ELR (cell line): ENCODE measurements around the gene PSMD11.

Source experiments
- DNase-seq: peaks from one replicate; pipeline ENCODE4 v3.0.0-alpha.2; 2015; ENCODE audit warnings: low read depth

Gene PSMD11

DNA sequence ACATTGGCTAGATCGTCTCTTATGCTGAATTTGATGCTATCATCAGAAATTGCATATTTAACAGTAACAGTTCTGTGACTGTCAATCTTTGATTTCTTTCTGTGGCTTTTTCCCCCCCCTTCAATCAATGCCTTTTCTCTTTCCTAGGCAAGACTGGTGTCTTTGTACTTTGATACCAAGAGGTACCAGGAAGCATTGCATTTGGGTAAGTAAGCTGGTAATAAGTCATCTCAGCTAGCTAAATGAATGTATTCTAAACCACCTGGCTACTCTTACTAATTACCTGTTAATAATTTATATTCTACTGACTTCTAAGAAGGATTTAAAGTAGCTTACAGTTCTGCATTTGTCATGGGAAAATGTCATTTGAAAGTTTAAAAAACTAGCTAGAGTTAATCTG, 20.1 kb downstream of the PSMD11 start:
- no peak for DNase-seq

DNA sequence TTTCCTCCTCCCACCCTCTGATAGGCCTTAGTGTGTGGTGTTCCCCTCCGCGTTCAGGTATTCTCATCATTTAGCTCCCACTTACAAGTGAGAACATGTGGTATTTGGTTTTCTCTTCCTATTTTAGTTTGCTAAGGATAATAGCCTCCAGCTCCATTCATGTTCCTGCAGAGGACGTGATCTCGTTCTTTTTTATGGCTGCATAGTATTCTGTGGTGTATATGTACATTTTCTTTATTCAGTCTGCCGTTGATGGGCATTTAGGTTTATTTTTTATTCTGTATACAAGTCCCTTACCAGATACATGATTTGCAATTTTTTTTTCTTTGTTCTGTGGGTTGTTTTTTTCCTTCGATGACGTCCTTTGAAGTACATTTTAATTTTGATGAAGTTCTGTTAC, 23.6 kb downstream of the PSMD11 start:
- no peak for DNase-seq

DNA sequence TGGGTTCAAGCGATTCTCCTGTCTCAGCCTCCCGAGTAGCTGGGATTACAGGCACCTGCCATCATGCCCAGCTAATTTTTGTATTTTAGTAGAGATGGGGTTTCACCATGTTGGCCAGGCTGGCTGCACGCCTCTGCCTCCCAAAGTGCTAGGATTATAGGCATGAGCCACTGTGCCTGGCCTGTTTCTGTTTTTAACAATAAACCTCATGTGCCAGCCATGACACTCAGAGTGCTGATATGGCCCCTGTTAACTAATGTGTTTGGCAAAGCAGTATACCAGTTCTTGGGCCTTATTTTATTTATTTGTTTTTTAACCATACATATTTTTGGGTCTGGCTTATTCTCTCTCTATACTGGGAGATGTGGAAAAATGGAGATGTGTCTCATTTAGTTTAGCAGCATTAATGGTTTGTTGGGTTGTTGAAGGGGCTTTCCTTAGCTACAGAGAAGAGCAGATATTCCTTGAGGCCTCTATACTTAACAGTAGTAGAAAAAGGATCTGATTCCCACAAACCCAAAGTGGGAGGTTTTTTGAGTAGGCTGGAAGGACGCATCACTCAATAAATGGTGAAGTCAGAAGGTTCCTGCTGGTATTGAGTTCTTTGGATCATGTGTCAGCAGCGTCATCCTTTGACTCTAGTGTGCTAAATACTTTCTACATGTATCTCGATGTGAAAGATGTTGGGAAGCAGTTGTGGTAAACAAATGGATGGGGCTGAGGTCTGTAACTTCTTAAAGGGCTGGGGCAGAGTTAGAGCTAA, 26.3 kb downstream of the PSMD11 start:
- no peak for DNase-seq

DNA sequence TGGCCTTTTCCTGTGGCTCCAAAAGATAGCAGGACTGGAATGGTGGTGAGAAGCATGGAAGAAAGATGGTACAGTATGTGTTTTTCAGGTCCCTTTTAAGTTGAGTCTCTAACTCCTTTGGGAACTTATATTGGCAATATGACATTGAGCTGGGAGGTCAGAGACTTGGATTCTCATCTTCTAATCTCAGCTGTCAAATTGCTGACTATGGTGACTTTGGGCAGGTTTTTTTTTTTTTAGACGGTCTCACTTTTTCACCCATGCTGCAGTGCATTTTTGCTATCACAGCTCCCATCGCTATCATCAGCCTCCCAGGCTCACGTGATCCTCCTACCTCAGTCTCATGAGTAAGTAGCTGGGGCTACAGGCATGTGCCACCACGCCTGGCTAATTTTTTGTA, 27.3 kb downstream of the PSMD11 start:
- DNase-seq, result no peak

DNA sequence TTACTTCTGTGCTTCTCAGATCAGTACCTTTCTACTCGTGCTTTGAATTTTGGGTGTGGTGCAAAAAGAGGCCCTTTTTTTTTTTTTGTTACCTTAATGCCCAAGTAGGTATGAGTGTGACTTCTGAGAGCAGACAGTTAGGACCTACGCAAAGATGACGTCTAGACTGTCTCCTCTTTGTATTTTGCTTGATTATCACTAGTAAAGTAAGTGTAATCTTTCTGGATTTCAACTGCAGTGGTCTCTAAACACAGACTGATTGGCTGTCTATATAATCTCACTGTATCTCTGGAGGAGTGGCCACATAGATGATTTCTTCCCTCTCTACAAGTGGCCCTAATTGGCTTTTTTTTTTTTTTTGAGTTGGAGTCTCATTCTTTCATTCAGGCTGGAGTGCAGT, 30.9 kb downstream of the PSMD11 start:
- no peak for DNase-seq

DNA sequence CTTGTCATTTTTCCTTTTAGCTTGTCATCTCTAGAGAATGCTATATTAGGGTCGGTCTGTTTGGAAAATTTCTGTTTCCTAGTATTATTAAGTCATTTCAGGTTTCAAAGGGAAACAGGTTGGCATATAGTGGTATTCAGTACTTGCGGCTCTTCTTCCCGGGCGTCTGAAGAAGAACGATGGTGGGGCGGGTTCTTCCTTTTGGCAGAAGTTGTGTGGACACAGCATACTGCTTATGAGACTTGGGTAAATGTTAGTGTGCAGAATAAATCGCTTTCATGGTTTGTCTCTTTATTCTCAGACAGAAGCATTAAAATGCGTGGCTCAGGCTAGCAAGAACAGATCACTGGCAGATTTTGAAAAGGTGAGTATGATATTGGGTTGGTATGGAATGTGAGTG, 32.9 kb downstream of the PSMD11 start:
- DNase-seq, result no peak

DNA sequence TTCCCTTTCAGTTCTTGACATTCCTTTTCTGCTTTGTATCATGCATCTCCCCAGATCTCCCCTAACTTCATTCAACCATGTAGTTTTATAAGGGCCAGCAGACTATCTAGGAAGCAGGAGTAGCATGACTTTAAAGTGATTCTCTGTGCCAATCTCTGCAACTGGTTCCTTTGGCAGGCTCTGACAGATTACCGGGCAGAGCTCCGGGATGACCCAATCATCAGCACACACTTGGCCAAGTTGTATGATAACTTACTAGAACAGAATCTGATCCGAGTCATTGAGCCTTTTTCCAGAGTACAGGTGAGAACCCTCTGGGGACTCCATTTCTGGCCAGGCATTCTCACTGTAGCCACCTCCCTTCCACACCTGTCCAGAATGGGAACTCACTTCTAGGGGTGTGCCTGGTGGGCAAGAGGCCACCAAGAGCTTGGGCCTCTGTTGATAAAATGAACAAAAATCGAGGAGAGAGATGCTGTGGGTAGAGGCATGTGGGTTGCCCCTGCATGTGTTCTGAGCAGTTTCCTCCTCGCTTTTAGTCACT, 34.8 kb downstream of the PSMD11 start:
- no peak for DNase-seq

DNA sequence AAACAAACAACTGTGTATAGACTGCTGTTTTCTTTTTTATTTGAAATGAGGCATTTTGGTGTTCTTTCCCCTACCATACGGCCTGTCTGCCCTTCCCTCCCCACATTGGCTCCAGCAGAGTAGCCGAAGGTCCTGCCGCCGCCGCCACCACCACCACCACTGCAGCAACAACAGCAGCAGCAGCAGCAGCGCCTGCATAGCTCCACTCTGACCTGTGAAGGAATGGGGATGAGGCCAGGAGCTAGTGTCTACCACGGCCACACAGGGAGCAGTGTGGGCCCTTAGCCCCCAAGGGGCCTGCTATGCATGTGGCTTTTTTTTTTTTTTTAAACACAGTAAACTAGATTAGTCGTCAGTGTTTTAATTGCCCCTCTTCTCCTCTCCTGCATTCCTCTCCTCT, 36.9 kb downstream of the PSMD11 start:
- DNase-seq, result no peak

DNA sequence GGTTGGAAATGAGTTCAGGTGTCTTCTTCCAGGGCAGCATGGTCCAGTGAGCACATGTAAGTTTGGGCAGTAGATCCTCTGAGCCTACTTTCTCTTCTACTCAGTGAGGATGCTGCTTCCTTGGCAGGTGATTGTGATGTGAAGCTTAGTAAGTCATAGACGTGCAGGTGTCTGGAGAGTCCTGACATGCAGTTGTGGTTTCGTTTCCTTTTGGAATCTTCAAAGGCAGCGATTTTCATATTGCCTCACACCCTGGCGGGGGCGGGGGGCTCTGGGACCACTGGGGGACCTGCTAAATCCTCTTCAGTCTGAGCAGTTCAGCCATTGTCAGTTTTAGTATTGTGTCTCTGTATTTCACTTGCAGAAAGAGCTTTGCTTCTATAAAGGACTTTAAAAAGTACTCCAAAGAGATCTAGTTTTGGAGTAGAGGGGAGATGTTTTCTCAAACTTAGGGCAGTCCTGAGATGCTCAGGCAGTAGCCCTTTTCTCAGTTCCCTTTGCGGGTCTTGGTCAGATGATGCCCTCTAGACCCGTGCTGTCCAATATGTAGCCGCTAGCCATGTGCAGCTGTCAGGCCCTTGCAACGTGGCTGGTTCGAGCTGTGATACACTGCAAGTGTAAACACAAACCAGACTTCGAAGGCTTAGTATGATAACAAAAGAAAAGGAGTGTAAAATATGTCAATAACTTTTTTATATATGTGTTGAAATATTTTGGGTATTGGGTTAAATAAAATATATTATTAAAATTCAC, 38.4 kb downstream of the PSMD11 start:
- DNase-seq, result no peak

DNA sequence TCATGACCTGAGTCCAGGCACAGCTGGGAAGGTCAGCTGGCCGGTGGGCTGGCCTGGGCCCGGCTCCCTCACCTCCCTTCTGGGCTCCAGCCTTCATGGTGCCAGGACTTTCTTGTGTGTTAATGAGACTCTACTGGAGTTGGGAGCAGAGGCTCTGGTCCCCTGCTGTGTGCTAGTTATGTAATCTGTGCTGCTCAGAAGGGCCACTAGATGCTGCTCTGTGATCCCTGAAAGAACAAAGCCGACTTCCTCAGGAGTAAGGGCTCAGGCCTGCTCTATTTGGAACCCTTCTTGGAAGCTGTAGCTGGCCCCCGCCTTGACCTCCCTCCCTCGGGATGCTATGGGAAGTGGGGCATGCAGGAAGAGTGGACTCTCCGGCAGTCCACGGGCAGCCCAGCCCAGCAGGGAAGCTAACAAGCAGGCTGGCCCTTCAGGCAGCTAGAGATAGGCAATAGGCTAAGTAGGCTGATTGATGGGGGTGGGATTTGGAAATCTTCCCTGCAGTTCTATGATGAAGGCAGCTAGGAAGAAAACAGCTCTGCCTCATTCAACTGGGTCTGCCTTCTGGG, 39.2 kb downstream of the PSMD11 start:
- peak; percentile 70 for DNase-seq

DNA sequence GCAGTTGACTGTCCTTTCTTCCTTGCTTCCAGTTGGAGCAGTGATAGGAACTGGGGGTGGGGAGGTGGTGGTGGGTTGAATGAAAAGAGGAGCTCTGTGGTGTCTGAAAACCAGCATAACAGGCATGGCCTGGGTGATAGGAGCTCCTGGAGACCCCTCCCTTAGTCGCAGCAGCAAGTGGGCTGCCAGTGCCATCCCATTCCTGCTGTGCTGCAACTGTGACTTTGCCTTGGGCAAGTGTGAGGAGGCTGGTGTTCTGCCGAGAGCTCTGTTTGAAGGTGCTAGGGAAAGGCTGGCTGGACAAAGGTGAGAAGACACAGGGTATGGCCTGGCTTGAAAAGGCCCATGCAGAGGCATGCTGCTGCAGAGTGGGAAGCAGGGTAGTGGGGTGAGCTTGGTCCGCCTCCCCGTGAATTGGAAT, 39.7 kb downstream of the PSMD11 start:
- no peak for DNase-seq

DNA sequence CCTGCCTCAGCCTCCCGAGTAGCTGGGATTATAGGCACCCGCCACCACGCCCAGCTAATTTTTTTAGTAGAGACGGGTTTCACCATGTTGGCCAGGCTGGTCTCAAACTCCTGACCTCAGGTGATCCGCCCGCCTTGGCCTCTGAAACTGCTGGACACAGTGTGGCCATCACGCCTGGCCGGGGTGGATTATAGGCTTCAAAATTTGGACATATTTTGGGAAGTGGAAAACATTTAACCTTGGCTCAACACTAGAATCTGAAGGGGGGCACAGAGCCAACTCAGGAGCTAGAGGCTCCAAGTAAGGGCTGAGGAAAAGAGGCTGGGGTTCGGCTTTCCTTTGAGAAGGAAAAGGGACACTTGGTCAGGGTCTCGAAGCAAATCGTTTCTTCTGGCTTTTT, 40.3 kb downstream of the PSMD11 start:
- no peak for DNase-seq

DNA sequence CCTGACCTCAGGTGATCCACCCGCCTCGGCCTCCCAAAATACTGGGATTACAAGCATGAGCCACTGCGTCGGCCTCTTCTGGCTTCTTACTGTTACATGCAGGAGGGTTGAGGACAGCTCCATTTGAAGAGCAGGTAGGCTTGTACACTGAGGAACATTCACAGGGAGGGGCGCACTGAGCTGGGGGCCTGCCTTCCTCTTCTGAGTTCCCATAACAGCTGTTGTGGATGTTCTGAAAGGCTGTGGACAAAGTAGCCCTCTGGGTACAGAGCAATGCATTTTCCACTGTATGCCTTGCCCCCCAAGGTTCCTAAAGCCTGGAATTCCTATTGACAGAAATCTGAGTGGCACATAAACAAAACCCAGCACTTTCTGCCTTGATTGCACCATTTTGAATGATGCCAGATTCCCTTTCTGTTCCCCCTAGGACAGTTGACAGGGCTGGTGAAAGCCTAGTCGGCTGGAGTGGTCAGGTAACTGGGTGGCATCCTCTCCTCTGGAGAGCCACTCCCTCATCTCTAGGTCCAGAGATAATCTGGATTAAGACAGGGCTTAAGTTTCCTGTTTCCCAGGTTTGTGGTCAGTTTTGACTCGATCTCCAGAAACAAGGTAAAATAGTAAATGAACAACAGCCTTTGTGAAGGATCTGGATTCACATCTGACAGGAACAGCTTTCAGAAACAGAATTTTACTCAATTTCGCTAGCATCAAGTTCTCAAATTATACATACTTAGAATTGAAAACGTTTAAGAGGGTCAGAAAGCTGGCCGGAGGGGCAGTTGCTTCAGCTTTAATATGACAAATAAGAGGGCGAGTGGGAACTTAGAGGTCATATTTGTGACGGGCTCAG, 41.2 kb downstream of the PSMD11 start:
- DNase-seq, result no peak

DNA sequence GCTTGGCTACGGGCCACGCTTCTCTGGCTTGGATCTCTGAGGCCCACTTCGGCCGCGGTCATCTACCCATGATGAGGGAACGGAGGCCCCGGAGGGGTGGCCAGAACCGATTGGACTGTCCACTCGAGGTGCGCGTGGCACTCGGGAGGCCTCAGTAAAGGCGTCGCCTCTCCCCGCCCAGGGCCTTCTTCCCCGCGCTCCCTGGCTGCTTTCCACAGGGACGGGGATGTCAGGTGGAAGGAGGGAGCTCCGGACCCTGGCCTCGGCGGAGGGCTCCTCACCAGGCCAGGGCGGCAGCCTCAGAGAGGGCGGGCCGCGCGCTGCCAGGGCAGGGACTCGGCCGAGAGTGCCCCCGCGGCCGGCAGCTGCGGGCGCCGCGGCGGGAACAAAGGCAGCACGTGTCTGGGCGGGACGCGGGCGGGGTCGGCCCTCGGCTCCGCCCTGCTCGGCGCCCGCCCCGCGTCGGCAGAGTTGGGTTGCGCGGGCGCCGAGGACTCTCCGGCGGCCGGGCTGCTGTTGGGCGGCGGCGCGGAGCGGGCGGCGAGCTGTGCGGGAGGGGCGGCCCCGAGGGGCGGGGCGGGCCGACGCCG, 41.9 kb downstream of the PSMD11 start:
- DNase-seq, result peak; percentile 78

DNA sequence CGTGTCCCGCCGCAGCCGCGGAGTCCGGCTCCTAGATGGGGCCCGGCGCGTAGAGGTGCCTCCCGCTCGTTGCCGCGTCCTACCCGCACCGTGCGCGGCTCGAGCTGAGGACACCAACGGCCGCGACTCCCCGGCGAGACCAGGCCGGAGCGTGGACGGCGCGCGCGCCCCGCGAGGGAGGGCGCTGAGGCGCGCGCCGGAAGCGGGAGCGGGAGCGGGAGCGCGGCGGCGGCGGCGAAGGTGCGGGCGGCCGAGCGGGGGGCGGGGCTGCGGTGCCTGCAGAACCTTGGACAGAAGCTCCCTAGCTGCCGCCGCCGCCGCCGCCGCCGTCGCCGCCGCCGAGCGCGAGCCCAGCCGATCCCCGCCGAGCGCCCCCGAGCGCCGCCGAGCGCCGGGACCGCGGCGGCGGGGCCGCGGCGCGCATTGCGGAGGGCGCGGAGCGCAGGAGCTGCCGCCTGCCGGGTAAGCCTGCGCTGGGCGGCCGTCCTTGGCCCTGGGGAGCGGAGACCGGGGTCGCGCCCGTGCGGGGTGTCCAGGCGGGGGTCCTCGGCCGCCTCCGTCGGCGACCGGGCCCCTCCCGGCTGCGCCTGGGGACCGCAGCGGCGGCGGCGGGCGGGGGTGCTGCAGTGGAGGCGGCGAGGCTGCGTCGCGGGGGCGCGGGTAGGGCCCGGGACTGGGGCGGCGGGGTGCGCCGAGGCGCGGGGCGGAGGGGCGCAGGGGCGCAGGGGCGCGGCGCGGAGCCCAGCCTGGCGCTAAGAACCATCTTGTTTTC, 42.6 kb downstream of the PSMD11 start, which contains the start of gene CDK5R1:
Gene CDK5R1 (plus strand): TSS at position 293 of the 772 bp plus-strand sequence. CDS start 628 bp downstream, outside the sequence.
- peak; percentile 77 for DNase-seq

DNA sequence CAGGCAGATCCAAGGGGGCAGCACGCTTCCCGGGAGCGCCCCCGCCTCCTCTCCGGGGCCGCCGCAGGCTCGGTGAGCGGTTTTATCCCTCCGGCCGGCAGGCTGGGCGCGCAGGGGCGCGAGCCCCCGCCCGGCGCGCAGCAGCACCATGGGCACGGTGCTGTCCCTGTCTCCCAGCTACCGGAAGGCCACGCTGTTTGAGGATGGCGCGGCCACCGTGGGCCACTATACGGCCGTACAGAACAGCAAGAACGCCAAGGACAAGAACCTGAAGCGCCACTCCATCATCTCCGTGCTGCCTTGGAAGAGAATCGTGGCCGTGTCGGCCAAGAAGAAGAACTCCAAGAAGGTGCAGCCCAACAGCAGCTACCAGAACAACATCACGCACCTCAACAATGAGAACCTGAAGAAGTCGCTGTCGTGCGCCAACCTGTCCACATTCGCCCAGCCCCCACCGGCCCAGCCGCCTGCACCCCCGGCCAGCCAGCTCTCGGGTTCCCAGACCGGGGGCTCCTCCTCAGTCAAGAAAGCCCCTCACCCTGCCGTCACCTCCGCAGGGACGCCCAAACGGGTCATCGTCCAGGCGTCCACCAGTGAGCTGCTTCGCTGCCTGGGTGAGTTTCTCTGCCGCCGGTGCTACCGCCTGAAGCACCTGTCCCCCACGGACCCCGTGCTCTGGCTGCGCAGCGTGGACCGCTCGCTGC, 43.3 kb downstream of the PSMD11 start:
- DNase-seq, result peak; percentile 24

DNA sequence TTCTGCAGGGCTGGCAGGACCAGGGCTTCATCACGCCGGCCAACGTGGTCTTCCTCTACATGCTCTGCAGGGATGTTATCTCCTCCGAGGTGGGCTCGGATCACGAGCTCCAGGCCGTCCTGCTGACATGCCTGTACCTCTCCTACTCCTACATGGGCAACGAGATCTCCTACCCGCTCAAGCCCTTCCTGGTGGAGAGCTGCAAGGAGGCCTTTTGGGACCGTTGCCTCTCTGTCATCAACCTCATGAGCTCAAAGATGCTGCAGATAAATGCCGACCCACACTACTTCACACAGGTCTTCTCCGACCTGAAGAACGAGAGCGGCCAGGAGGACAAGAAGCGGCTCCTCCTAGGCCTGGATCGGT, 43.9 kb downstream of the PSMD11 start:
- DNase-seq, result no peak

DNA sequence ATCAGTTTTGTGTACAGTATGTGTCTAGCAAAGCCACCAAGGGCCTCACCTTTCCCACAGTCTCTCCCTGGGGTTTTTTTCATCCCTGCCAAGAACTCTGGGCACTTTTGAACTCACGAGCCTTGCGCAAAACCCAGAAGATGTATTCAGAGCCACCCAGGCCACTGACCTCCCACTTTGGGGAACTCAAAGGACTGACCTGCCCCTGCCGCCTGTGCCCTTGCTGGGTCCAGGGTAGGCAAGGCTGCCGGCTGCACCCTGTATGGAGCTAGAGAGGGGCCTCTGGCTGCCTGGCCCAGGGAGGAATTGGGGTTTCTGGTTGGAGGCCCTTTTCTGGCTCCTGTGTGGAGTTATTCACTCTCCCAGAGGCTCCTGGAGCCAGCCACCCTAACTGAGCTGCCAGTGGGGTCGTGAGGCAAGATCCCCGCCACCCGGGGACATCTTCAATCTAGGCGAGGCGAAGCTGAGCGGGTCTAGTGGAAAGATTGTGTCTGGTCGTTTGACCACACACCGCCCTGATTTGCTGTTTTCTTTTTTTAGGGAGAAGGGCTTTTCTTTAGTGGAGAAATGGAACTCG, 44.4 kb downstream of the PSMD11 start:
- DNase-seq, result no peak

DNA sequence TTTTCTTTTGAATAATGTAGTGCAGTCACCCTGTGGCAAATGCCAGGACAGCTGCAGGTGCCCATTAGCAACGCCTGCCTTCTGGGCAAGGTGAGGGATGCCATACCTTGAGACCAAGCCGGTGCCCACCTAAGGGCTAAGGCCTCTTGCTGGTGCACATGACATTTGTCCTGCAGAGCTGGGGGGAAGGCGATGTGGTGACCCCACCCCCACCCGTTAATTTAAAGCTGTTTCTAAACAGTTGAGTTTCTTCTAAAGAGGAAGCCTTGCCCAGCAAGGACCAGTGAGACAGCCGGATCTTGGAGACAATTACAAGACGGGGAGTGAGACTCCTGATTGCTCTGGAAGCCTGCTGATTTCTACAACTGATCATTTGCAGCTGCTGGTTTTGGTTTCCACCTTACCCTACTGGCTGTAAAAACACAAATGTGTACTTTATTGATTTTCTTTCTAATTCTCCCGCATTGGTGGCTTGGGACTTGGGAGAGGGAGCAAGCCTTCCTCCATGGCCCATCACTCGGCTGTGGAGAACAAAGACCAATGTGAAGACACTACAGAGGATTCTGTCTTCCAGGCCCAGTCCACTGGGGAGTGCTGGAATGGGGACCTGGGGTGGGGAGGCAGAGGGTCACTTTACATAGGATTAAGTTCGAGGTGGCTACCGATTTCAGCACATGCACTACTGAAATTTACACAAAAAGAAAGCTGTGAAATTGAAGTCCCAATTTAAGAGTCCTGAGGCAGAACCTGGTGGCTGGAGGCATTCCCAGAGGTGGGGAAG, 45.2 kb downstream of the PSMD11 start:
- no peak for DNase-seq
